GM12801 (cell line): ENCODE results near the gene GGCX.

Experiments used
- CTCF ChIP-seq: IDR thresholded peaks from one replicate; pipeline ENCODE4 v1.5.1; 2011; ENCODE audit warnings: control low read depth; ENCODE audit not compliant: insufficient read length; ENCODE audit errors: extremely low read depth

GGCX gene

GRCh38 chr2:85545780-85546240, 15.5 kb downstream of the GGCX start:
- no peak for TF ChIP-seq CTCF

- TF ChIP-seq CTCF = no peak
These were observed 18.5 kb downstream of the GGCX start for GRCh38 chr2:85542777-85543176.

GRCh38 chr2:85541753-85542457, 19.4 kb downstream of the GGCX start:
- no peak for TF ChIP-seq CTCF

GRCh38 chr2:85541262-85541661, 20.0 kb downstream of the GGCX start:
- TF ChIP-seq CTCF = no peak

- TF ChIP-seq CTCF = no peak
These were observed 21.1 kb downstream of the GGCX start for GRCh38 chr2:85540133-85540648.

- TF ChIP-seq CTCF = no peak
These were observed 21.7 kb downstream of the GGCX start for GRCh38 chr2:85539361-85540132.

GRCh38 chr2:85538507-85539360, 22.6 kb downstream of the GGCX start, which contains the start of gene MAT2A:
TSS of gene MAT2A (plus strand) at chr2:85539168. CDS start at chr2:85539288, 120 bp downstream.
- TF ChIP-seq CTCF = no peak
